Activated gamma-delta T cell treated with anti-CD3 and anti-CD28 coated beads, Interleukin-2, amount 50 U/mL, for 16 hours (primary cell): ENCODE data around the gene FRAS1.

Experiments
- DNase-seq: peaks from one replicate; pipeline ENCODE4 v3.0.0-alpha.2; 2020; ENCODE audit warnings: low read depth

Gene FRAS1

GRCh38 chr4:78551420-78552351 is 494.6 kb downstream of the FRAS1 start, which contains the start of gene ANXA3:
ANXA3 (plus strand) TSS chr4:78551770; CDS start chr4:78554474, 2,704 bp downstream.
- no peak for DNase-seq

DNA sequence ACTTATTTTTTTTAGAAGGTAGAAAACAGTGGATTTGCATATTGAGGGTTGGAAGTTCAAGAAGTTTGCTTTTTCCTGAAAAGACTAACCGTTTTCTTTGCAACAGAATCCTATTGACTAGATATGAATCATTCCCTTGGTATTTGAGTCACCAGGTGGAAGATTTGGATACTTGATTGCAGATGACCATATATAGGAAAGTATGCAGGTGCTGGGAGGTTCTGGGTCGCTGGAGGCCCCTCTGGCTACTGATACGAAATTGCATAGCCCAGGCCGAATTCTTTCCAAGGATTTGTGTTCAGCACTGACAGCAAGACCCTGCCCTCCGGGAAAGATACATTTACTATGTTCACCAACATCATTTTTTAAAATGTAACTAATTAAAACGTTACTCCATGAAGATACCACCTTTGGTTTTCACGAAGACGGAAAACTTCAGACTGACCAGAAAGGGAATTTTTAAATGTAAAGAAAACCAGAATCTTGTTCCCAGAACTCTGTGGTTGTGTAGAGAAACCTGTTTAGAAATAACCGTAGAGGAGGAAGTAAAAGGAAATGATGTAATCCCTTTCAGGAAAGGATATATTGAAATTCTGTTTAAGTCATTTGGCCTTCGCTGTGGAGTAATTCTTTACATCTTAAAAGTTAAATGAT is 495.4 kb downstream of the FRAS1 start:
- DNase-seq: no peak

DNA sequence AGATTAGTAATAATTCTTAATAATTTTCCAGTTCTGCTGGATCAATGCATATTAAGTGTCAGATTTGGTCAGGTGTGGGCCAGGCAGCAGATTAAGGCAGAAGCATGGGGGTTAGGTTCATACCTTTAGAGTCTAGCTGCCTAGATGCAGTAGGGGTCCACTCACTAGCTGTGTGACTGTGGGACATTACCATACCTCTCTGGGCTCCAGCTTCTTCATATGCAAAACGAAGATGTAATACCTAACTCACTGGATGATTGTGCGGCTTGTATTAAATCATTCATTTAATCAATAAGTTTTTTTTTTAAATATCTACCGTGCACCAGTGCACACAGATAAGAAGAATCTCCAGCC is 495.9 kb downstream of the FRAS1 start:
- DNase-seq: no peak

GRCh38 chr4:78553529-78554060 is 496.5 kb downstream of the FRAS1 start:
- no peak for DNase-seq

DNA sequence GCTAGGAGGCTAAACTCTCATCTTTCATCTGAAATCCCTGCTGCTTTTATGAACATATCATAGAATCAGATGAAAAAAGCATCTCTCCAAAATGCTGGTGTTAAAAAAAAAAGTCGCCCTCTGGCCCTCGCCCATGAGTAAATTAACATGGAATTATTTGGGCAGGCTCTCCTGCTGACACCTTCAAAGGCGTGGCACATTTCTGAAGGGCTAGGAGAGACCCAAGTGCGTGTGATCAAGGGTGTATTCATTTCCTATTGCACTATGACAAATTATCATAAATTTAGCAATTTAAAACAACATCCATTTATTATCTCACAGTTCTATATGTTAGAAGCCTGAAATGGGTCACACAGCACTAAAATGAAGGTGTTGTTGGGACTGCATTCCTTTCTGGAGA is 499.5 kb downstream of the FRAS1 start:
- DNase-seq: no peak

GRCh38 chr4:78557841-78558240 is 500.7 kb downstream of the FRAS1 start:
- DNase-seq: no peak

DNA sequence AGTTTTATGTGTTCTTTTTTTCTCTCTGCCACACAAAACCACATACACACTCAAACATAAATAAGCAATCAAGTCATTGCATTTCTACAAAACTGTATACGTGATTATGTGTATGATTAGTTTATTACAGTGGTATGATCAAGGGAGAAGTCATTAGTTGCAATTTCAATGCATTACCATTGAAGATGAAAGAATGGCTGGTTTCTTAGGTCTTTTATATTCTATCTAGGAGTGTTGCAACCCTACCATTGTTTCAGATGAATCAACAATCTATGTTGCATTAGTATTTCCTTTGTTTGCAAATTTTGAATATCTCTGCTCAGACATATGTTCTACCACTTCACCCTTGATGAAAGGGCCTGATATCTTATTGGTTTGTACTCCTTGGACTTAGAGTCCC is 501.3 kb downstream of the FRAS1 start:
- DNase-seq: no peak

DNA sequence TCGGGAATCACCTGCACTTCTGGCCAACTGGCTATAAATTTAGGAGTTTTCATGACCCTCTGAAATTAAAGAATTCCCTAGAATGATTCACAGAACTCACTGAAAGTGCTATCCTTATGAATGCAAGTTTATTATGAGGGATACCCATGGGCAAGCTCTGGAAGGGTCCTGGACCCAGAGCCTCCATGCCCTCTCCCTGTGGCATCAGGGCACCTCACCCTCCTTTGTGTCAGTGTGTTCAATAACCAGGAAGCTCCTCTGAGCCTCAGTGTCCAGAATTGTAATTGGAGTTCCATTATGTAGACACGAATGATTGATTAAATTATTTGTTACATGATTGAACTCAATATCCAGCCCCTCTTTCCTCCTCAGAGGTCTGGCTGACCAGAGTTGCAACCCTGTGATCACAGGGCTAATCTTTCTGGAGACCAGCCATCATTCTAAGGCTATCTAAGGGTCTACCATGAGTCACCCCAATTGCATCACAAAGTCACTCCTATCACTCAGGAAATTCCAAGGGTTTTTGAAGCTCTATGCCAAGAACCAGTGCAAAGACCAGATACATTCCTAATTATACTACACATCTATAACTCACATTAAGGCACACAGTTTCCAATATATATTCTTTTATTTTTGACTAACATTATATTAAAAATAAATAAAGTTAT is 503.3 kb downstream of the FRAS1 start:
- no peak for DNase-seq

- no peak for DNase-seq
Observed at GRCh38 chr4:78561677-78562076, 504.6 kb downstream of the FRAS1 start.

GRCh38 chr4:78562687-78563086 is 505.6 kb downstream of the FRAS1 start:
- DNase-seq: no peak

DNA sequence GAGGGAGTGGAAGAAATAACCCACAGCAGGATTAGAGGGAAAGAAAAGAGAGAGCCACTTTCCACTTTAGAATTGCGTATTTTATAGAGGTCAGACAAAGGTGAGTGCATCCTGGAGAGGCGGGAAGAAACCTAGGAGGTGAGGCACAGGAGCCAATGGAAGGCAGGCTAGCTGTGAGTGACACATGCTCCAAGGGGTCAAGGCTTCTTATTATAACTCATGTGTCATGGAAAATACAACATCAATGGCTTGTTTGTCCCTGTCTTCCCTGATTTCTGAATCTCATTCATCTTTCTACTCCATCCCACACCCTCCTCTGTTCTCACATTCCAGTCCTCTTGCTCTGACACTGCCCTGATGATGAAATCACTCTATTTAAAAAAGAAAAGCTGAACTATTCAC is 508.8 kb downstream of the FRAS1 start:
- no peak for DNase-seq

- DNase-seq: no peak
Observed at GRCh38 chr4:78566834-78567499, 509.8 kb downstream of the FRAS1 start.

- DNase-seq: no peak
Observed at GRCh38 chr4:78567500-78568060, 510.5 kb downstream of the FRAS1 start.

GRCh38 chr4:78568640-78569305 is 511.6 kb downstream of the FRAS1 start:
- no peak for DNase-seq

DNA sequence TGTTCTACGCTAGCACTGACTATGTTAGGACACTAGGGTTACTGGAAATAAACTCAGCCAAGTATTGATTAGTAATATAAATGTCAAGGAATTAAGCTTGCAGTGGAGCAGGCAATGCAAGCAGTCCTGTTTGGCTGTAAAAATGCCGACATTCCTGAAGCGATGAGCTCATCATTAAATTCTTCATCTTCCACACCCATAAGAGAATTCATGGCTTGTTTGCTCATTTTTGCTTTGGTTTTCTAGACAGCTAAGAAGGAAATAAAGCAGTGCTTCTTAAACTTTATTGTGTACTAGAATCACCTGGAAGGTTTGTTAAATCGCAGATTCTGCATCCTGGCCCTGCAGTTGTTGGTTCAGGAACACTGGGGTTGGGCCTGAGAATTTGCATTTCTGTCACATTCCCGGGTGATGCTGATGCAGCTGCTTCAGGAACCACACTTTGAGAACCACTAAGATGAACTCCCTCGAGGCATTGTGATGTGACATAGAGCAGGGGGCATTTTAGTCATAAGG is 512.2 kb downstream of the FRAS1 start:
- DNase-seq: no peak

GRCh38 chr4:78570117-78570516 is 513.0 kb downstream of the FRAS1 start:
- no peak for DNase-seq

DNA sequence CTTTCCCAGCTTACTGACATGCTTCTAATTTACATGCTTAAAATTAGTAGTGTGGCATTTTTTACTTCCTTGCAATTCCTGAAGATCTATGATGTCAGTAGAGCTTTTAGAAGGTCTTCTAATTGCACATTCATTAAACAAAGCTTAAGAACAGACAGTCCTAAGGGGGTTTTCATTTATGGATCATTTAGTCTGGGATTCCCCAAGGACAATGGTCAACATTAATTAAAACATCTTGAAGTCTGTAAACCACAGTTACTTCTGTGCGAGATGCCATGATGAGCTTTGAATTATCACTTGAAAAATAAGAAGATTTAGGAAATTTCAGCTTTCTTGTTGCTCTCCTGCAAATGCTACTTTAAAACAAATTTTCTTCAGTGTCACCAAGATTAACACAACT is 514.7 kb downstream of the FRAS1 start:
- no peak for DNase-seq

DNA sequence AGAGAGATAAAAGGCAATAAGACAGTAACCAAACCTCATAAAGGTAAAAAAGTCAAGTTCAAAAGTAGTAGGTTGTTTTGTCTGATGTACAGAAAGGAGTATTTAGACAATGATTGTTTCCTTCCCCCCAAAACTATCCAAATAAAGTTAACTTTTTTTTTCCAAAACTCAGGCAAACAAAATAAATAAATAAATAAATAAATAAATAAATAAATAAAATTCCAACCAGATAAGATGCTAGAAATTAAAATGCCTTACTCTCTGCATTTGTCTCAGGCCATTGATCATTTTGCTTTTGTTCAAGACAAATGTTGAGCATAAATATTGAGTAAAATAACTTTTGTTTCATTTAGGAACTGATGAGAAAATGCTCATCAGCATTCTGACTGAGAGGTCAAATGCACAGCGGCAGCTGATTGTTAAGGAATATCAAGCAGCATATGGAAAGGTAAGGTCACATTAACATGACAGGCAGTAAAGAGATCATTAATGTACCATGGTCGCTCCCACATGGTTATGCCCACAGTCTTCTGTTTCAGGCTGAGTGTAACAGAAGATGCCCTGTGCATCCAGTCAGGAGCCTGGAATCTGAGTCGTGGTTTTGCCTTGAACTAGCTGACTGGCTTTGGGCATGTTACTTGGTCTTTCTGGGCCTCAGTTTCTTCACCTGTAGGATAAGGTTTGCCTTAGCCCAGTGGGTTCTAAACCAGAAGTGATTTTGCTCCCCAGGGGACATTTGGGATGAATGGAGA is 521.7 kb downstream of the FRAS1 start:
- no peak for DNase-seq

GRCh38 chr4:78581618-78582017 is 524.5 kb downstream of the FRAS1 start:
- no peak for DNase-seq

GRCh38 chr4:78584863-78585547 is 527.9 kb downstream of the FRAS1 start:
- no peak for DNase-seq
